Measurements from ENCODE around the gene PMFBP1. TPM values are rescaled to one million over a fixed set of nuclear protein-coding genes. Genes with fewer than 3 reads are reported as not detected.

PMFBP1 gene, protein sequence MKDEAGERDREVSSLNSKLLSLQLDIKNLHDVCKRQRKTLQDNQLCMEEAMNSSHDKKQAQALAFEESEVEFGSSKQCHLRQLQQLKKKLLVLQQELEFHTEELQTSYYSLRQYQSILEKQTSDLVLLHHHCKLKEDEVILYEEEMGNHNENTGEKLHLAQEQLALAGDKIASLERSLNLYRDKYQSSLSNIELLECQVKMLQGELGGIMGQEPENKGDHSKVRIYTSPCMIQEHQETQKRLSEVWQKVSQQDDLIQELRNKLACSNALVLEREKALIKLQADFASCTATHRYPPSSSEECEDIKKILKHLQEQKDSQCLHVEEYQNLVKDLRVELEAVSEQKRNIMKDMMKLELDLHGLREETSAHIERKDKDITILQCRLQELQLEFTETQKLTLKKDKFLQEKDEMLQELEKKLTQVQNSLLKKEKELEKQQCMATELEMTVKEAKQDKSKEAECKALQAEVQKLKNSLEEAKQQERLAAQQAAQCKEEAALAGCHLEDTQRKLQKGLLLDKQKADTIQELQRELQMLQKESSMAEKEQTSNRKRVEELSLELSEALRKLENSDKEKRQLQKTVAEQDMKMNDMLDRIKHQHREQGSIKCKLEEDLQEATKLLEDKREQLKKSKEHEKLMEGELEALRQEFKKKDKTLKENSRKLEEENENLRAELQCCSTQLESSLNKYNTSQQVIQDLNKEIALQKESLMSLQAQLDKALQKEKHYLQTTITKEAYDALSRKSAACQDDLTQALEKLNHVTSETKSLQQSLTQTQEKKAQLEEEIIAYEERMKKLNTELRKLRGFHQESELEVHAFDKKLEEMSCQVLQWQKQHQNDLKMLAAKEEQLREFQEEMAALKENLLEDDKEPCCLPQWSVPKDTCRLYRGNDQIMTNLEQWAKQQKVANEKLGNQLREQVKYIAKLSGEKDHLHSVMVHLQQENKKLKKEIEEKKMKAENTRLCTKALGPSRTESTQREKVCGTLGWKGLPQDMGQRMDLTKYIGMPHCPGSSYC
- total RNA-seq (under 1 TPM in 2 of 4 donors, not detected in 2; 0.16 to 0.21 TPM), polyA plus RNA-seq (under 1 TPM; 0.37 to 0.72 (median 0.40) TPM)
- long read RNA-seq, donor 1, result 0 reads
- long read RNA-seq, donor 2, result 0 reads

DNA sequence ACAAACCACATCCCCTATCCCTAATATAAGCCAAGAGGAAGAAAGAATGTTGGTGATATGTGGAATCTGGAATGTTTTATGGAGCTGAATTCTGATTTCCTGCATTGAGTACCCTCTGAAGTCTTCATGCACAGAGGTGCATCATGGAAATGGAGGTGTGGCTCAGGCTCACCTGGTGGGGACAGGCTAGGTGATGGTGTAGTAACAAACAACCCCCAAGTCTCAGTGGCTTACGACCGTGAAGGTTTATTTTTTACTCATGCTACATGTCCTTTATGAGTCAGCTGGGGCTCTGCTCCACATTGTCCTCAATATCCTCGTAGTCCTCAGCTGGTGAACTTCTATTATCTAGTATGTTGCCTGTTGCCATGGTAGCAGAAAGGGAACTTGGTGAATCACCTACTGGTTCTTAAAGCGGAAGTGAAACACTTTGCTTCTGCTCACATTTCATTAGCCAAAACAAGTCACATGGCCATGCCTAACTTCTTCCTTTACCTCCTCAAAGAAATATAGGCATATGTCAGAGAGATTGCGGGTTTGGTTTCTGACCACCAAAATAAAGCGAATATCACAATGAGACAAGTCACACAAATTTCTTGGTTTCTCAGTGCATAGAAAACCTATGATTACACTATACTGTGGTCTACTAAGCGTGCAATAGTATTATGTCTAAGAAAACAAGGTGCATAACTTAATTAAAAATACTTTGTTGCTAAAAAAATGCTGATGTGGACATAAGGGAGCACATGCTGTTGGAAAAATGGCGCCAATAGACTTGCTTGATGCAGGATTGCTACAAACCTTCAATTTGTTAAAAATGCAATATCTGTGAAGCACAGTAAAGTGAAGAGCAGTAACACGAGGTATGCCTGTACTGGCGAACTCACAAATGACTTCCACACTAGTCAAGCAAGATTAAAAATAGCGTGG is at the start of gene PMFBP1:
Gene PMFBP1, minus strand, starts transcription at position 51 of the 930 bp plus-strand sequence. CDS start 947 bp downstream, outside the sequence.
- 78 to 83% (median 80%) methylated on average over 11 of the region's 11 CpGs for WGBS, 3 donors
- Histone ChIP-seq H3K4me1 (no peaks in the 10 kb centered on the region), H3K36me3 (ENCODE audit: insufficient read depth in 1 of 2, low read depth in 1 of 2) (no peaks in the 10 kb centered on the region), H3K27ac (no peak within 1 kb of the TSS), H3K4me3 (no peak within 1 kb of the TSS), H3K9me3 (no peaks in the 10 kb centered on the region), H3K27me3 (ENCODE audit: insufficient read depth in 3 of 3, low read length in 2 of 3) (no peaks in the 10 kb centered on the region)
- DNase-seq, result no peak
- TF ChIP-seq, protein P1, sequence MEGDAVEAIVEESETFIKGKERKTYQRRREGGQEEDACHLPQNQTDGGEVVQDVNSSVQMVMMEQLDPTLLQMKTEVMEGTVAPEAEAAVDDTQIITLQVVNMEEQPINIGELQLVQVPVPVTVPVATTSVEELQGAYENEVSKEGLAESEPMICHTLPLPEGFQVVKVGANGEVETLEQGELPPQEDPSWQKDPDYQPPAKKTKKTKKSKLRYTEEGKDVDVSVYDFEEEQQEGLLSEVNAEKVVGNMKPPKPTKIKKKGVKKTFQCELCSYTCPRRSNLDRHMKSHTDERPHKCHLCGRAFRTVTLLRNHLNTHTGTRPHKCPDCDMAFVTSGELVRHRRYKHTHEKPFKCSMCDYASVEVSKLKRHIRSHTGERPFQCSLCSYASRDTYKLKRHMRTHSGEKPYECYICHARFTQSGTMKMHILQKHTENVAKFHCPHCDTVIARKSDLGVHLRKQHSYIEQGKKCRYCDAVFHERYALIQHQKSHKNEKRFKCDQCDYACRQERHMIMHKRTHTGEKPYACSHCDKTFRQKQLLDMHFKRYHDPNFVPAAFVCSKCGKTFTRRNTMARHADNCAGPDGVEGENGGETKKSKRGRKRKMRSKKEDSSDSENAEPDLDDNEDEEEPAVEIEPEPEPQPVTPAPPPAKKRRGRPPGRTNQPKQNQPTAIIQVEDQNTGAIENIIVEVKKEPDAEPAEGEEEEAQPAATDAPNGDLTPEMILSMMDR (IDR thresholded peaks at IDR 0.05), result no peak
- intact Hi-C loops (cut with DNase I), result no loop called here
- ATAC-seq, result peak in 1 of 4 donors; percentile 29

DNA sequence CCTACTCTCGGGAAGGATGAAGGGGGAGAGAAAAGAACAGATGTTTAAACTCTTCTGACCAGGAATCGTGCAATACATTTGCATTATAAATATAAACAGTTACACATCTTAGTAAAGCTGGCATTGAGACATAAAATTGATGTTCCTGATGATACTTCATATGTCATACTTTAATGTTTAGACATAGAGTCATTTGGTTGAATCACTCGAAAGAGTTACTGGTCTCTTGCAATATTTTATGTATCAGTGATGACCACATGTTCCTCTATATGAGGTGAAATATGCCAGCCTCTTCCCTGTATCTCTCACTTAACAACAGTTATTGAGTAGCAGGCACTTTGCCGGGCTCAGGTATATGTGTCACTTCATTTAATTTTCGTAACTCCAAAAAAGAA is 49.7 kb upstream of the PMFBP1 start:
- TF ChIP-seq, protein P1 (IDR thresholded peaks at IDR 0.05), result no peak
- WGBS, 3 donors, result 54 to 58% (median 54%) methylated on average over 5 of the region's 5 CpGs
- DNase-seq, result no peak
- H3K4me3 ChIP-seq, result no peak overlapping the region
- no peaks in the 10 kb centered on the region for H3K36me3 ChIP-seq (ENCODE audit: insufficient read depth in 1 of 2, low read depth in 1 of 2)
- no peaks in the 10 kb centered on the region for H3K27me3 ChIP-seq (ENCODE audit: insufficient read depth in 3 of 3, low read length in 2 of 3)
- intact Hi-C loops (cut with DNase I), result no loop called here
- H3K4me1 ChIP-seq, result no peaks in the 10 kb centered on the region
- ATAC-seq, result no peak
- H3K27ac ChIP-seq, result no peak overlapping the region
- H3K9me3 ChIP-seq, result no peaks in the 10 kb centered on the region

DNA sequence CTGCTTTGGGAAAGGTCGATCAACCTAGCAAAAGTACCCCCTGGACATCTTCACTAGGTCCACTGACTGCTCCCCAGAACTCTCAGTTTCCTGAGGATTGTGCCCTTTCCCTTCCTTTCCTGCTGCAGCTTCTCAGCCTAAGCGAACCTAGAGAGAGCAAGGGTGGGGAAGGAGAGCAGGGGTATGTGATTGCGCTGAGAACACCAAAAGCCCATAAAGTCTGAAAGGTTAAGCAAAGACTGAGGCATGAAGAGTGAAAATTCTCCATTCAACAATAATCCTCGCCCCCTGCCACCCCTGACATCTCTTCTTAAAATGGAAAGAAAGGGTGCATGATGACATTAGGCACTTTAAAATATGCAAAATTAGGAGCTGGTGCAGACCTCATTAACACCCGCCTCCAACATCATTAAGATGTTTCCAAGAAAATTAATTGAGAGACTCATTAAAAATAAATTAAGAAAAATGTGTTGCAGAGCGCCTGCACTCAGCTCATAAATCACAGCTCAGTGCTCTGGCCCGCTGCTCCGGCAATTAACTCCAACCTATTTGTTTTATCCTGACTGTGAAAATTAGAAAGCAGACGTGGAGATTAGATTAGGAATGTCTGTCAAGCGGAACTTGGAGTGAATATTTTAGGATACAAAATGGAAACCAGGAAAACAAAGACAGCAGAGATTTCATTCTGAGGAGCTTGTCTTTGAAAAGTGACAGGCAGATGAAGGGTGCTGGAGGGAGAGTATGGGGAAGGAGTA is 49.1 kb upstream of the PMFBP1 start:
- intact Hi-C loops (cut with DNase I), result no loop called here
- TF ChIP-seq, protein P1 (IDR thresholded peaks at IDR 0.05), result no peak
- DNase-seq (no peak), ATAC-seq (no peak)
- 35 to 52% (median 37%) methylated on average over 10 of the region's 10 CpGs for WGBS, 3 donors
- Histone ChIP-seq H3K4me1 (no peaks in the 10 kb centered on the region), H3K27ac (no peak overlapping the region), H3K27me3 (ENCODE audit: insufficient read depth in 3 of 3, low read length in 2 of 3) (no peaks in the 10 kb centered on the region), H3K4me3 (no peak overlapping the region), H3K36me3 (ENCODE audit: insufficient read depth in 1 of 2, low read depth in 1 of 2) (no peaks in the 10 kb centered on the region), H3K9me3 (no peaks in the 10 kb centered on the region)

Measured in psoas muscle (tissue), 8 donors.